Ishikawa (cell line): ENCODE results near the gene PREP.

Source experiments
- CEBPB ChIP-seq: IDR thresholded peaks from 2 replicates; pipeline ENCODE4 v1.6.1; 2012
- CREB1 ChIP-seq: IDR thresholded peaks from 2 replicates; pipeline ENCODE4 v1.6.1; 2012; ENCODE audit warnings: low read depth
- EGR1 ChIP-seq: IDR thresholded peaks from 2 replicates; pipeline ENCODE4 v1.6.1; 2012
- EP300 ChIP-seq: IDR thresholded peaks from 2 replicates; pipeline ENCODE4 v1.6.1; 2012; ENCODE audit warnings: borderline replicate concordance
- FOXM1 ChIP-seq: IDR thresholded peaks from 2 replicates; pipeline ENCODE4 v1.6.1; 2012; ENCODE audit warnings: low read depth, borderline replicate concordance
- NFIC ChIP-seq: IDR thresholded peaks from 2 replicates; pipeline ENCODE4 v1.6.1; 2012
- RAD21 ChIP-seq: IDR thresholded peaks from 2 replicates; pipeline ENCODE4 v1.6.1; 2012; ENCODE audit warnings: low read depth
- TAF1 ChIP-seq: IDR thresholded peaks from 2 replicates; pipeline ENCODE4 v1.6.1; 2012; ENCODE audit warnings: low read depth, mild to moderate bottlenecking
- TCF12 ChIP-seq: IDR thresholded peaks from 2 replicates; pipeline ENCODE4 v1.6.1; 2012; ENCODE audit warnings: low read depth
- TEAD4 ChIP-seq: IDR thresholded peaks from 2 replicates; pipeline ENCODE4 v1.6.1; 2012
- YY1 ChIP-seq: IDR thresholded peaks from 2 replicates; pipeline ENCODE4 v1.6.1; 2012; ENCODE audit warnings: low read depth
- ZBTB7A ChIP-seq: IDR thresholded peaks from 2 replicates; pipeline ENCODE4 v1.6.1; 2012; ENCODE audit warnings: low read depth
- TF ChIP-seq, protein P1 (sequence below): IDR thresholded peaks from 2 replicates; pipeline ENCODE4 v1.6.1; 2012; ENCODE audit warnings: low read depth, mild to moderate bottlenecking
- TF ChIP-seq, protein P2 (sequence below): IDR thresholded peaks from 2 replicates; pipeline ENCODE4 v1.6.1; 2012
- TF ChIP-seq, protein P3 (sequence below): IDR thresholded peaks from 2 replicates; pipeline ENCODE4 v1.6.1; 2012

The PREP gene

DNA sequence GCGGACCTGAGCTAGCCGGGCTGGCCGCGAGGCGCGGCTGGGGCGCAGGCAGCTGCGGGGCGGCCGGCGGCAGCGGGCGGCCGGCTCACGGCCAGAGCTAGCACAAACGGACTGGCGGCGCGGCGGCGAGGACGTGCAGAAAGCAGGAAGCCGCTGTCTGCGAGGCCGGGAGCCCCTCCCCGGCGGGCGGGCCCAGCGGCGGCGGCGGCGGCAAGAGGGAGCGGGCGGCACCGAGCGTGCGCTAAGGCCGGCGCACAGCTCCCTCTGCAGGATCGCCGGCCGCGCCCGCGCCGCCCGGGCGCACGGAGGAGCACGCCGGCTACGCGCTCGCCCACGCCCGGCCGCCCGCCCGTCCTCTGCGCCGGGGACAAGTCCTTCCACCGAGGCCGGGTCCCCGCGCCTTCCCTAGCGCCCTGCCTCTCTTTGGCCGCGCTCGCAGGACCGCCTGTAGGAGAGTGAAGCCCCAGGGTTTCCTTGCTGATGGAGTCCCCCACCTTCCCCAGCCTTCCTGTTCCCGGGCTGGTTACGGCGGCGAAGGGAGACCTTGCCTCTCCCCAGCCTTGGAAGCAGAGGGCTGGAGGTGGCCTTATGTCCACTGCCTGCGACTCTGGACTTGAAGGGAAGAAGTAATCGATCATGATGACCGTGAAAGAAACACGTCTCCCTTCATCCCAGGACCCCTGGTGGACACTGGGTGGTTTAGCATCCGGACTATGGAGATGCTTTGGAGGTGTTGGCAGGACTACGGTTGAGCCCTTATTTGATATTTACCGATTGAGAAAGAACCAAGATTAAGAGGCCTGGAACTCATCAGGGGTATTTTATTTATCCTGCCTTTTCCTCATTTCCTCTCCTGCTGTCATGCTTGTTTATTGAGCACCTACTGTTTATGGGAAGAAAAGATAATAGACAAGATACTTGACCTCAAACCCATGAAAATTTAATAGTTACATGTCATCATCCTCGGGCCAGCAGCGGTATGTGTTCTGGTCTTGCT, at the start of gene PREP:
Gene PREP (minus strand): TSS at position 144 of the 997 bp plus-strand sequence. CDS start 191 bp downstream, outside the sequence.
- TF ChIP-seq, protein P1, sequence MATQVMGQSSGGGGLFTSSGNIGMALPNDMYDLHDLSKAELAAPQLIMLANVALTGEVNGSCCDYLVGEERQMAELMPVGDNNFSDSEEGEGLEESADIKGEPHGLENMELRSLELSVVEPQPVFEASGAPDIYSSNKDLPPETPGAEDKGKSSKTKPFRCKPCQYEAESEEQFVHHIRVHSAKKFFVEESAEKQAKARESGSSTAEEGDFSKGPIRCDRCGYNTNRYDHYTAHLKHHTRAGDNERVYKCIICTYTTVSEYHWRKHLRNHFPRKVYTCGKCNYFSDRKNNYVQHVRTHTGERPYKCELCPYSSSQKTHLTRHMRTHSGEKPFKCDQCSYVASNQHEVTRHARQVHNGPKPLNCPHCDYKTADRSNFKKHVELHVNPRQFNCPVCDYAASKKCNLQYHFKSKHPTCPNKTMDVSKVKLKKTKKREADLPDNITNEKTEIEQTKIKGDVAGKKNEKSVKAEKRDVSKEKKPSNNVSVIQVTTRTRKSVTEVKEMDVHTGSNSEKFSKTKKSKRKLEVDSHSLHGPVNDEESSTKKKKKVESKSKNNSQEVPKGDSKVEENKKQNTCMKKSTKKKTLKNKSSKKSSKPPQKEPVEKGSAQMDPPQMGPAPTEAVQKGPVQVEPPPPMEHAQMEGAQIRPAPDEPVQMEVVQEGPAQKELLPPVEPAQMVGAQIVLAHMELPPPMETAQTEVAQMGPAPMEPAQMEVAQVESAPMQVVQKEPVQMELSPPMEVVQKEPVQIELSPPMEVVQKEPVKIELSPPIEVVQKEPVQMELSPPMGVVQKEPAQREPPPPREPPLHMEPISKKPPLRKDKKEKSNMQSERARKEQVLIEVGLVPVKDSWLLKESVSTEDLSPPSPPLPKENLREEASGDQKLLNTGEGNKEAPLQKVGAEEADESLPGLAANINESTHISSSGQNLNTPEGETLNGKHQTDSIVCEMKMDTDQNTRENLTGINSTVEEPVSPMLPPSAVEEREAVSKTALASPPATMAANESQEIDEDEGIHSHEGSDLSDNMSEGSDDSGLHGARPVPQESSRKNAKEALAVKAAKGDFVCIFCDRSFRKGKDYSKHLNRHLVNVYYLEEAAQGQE, result no peak
- TF ChIP-seq TCF12 (no peak), EGR1 (peak; percentile 78), RAD21 (peak; percentile 40; the same call in 1 of the 2 replicates), FOXM1 (no peak), TAF1 (peak; percentile 58; the same call in 1 of the 2 replicates), CEBPB (no peak)

DNA sequence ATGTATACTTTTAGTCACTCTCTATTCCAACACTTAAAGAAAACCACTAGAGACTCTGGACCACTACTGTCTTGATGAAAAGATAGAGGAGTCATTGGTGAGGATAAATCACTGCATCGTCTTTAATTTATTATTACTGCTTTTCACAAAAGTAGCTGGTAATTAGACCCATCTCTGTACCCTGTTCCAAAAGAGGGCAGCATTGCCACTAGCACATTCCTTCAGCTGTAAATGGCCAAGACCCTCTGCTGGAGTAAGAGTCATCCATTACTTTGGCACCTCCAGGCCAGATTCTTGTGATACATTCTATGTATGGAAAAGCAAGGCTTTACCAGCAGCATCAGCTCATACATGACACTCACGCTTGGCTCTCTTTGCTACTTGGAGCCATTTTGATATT, 49.5 kb upstream of the PREP start:
- TF ChIP-seq TCF12 (no peak), NFIC (no peak), TAF1 (no peak), YY1 (no peak), CEBPB (no peak), EGR1 (no peak), EP300 (no peak), RAD21 (no peak), ZBTB7A (no peak), FOXM1 (no peak), CREB1 (no peak), TEAD4 (no peak)
- TF ChIP-seq, protein P2, sequence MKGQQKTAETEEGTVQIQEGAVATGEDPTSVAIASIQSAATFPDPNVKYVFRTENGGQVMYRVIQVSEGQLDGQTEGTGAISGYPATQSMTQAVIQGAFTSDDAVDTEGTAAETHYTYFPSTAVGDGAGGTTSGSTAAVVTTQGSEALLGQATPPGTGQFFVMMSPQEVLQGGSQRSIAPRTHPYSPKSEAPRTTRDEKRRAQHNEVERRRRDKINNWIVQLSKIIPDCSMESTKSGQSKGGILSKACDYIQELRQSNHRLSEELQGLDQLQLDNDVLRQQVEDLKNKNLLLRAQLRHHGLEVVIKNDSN, result no peak

DNA sequence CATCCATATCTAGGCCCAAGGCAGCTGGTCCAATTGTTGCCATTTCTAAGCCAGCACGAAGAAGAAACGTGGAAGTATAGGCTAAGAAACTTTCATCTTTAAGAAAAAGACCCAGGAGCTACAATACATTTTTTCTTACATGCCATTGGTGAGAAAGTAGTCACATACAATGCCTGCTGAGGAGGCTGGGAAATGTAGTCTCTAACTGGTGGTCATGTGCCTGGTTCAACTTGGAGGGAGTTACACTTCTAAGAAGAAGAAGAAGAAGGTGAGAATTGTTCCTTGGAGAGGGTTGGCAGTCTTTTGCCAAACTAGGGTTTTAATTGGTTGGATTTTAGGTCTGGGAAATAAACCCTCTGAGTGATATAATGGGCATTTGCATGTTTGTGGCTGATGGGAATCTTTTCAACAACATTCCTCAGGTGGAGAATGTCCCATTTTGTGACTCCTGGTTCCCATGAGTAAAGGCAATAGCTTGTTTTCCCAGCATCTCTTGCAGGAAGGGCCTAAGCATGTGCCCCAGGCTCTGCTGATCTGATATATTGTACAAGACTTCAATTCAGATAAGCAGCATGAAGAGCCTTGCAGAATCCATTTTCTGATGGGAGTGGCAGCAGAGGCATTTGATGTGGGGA, 47.0 kb upstream of the PREP start:
- TF ChIP-seq, protein P2, result peak; percentile 67
- no peak for TF ChIP-seq ZBTB7A
- TF ChIP-seq TCF12, result no peak
- no peak for TF ChIP-seq EP300

DNA sequence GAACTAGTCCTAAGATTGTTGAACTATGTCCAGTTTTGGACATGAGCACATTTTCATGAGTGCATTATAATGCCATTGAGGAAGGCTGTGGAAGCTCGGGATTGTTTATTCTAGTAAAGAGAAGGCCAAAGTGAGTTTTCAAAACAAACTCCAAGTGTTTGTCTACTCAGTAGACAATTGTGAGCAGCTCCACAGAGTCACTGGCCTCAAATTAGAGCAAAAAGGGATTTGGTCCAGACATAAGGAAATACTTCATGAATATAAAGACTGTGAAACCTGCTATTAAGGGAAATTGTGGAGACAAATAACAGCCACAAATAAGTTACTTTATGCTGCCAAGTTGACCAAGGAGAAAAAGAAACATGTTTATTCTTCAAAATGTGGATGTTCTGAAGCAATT, 42.6 kb upstream of the PREP start:
- TF ChIP-seq, protein P3, sequence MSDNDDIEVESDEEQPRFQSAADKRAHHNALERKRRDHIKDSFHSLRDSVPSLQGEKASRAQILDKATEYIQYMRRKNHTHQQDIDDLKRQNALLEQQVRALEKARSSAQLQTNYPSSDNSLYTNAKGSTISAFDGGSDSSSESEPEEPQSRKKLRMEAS, result no peak
- no peak for TF ChIP-seq EGR1
- TF ChIP-seq EP300, result no peak
- no peak for TF ChIP-seq TAF1
- no peak for TF ChIP-seq ZBTB7A
- TF ChIP-seq, protein P2, result no peak
- no peak for TF ChIP-seq NFIC
- no peak for TF ChIP-seq FOXM1
- no peak for TF ChIP-seq TCF12
- TF ChIP-seq CEBPB, result no peak
- TF ChIP-seq RAD21, result no peak
- no peak for TF ChIP-seq TEAD4
- TF ChIP-seq, protein P1, result no peak
- no peak for TF ChIP-seq CREB1
- no peak for TF ChIP-seq YY1

DNA sequence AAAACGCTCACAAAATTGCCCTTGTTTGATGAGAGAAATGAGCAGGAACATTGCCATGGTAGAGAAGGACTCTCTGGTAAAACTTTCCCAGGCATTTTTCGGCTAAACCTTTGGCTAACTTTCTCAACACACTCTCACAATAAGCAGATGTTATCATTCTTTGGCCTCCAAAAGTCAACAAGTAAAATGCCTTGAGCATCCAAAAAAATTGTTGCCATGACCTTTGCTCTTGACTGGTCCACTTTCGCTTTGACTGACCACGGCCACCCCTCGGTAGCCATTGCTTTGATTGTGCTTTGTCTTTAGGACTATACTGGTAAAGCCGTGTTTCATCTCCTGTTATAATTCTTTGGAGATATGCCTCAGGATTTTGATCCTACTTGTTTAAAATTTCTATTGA, 41.1 kb upstream of the PREP start:
- TF ChIP-seq, protein P1, result no peak
- TF ChIP-seq TAF1 (no peak), ZBTB7A (no peak), TCF12 (no peak), YY1 (no peak), CEBPB (no peak), TEAD4 (no peak), FOXM1 (no peak), CREB1 (no peak)
- TF ChIP-seq, protein P3, result no peak
- TF ChIP-seq, protein P2, result no peak
